ENCODE results near the gene TNK1.

TNK1 gene

DNA sequence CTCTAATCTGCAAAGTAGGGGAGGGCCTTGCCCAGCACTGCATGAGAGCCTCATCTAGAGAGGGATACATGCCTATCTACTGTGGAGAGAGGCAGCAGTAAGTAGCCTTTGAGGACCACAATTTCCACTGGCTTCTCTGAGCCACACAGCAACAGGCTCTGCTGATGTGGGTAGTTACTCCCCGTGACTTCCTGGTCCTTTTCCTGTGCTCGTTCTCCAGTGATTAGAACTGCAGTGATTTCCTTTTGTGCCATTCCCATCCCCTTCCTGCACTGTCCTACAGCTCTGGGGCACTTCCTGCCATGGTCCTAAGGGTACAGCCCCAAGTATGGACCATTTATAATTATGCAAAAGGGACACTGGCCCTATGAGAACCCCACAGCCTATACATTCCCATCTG, 10.4 kb downstream of the TNK1 start:
- H3K79me2 ChIP-seq (ENCODE audit: insufficient read depth, low read depth): no peaks in the 10 kb centered on the region
- no peak overlapping the region for H2AFZ ChIP-seq (ENCODE audit: low read depth)
- TF ChIP-seq, protein P1, sequence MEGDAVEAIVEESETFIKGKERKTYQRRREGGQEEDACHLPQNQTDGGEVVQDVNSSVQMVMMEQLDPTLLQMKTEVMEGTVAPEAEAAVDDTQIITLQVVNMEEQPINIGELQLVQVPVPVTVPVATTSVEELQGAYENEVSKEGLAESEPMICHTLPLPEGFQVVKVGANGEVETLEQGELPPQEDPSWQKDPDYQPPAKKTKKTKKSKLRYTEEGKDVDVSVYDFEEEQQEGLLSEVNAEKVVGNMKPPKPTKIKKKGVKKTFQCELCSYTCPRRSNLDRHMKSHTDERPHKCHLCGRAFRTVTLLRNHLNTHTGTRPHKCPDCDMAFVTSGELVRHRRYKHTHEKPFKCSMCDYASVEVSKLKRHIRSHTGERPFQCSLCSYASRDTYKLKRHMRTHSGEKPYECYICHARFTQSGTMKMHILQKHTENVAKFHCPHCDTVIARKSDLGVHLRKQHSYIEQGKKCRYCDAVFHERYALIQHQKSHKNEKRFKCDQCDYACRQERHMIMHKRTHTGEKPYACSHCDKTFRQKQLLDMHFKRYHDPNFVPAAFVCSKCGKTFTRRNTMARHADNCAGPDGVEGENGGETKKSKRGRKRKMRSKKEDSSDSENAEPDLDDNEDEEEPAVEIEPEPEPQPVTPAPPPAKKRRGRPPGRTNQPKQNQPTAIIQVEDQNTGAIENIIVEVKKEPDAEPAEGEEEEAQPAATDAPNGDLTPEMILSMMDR (conservative IDR thresholded peaks at IDR 0.05; ENCODE audit: low read depth, low read length): no peak
- no peaks in the 10 kb centered on the region for H3K27me3 ChIP-seq (ENCODE audit: insufficient read depth, low read depth)
- no peak overlapping the region for H3K27ac ChIP-seq
- no peaks in the 10 kb centered on the region for H3K4me1 ChIP-seq (ENCODE audit: low read depth, poor library complexity, severe bottlenecking)
- H4K20me1 ChIP-seq (ENCODE audit: insufficient read depth): no peaks in the 10 kb centered on the region
- H3K4me3 ChIP-seq (IDR thresholded peaks at IDR 0.05; ENCODE audit: insufficient read depth, low read depth, low read length): no peak overlapping the region
- H3K4me2 ChIP-seq: no peak overlapping the region
- H3K36me3 ChIP-seq (ENCODE audit: insufficient read depth): no peaks in the 10 kb centered on the region
- H3K9ac ChIP-seq: no peak overlapping the region

DNA sequence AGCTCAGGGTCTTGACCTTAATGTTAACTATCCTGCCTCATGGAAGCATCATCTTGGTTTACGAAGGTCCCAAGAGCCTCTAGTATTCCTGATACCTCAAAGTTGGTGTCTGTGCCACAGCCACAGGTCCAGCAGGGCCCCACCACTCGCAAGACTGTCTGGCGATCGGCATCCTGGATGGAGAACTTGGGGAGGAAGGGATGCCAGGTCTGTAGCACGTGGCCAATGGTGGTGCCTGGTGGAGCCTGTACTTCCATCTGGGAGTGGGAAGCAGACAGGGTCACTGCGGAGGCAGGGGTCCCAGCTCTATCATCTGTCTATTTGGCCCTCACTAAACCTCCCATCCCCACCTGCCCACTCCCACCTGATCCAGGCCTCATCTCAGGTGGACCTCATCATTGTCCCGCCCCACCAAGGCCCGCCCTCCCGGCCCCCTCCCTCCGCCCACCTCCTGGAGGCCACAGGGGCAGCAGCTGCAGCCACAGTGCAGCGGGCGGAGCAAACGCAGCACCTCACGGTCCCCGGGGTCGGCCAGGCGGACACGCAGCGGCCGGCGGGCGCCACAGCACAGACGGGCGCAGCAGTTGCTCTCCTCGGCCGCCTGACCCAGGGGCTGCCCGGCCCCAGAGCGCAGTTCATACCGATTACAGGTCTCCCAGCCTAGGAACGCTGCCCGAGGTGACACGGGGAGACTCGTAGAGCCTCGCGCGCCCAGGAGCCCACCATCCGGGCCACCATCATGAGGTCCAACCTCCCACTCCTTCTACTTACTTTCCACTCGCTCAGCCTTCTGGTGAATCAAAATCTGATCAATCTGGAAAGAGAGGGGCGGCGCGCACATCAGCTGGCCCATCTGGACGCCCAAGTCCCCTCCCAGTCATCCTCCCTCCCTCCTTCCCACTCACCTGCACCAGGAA, 12.1 kb downstream of the TNK1 start:
- H3K79me2 ChIP-seq (ENCODE audit: insufficient read depth, low read depth): no peaks in the 10 kb centered on the region
- H3K27ac ChIP-seq: no peak overlapping the region
- no peaks in the 10 kb centered on the region for H3K27me3 ChIP-seq (ENCODE audit: insufficient read depth, low read depth)
- no peak overlapping the region for H3K4me3 ChIP-seq (IDR thresholded peaks at IDR 0.05; ENCODE audit: insufficient read depth, low read depth, low read length)
- H3K36me3 ChIP-seq (ENCODE audit: insufficient read depth): no peaks in the 10 kb centered on the region
- H3K4me2 ChIP-seq: peak overlapping the region; percentile 39; the same call in 1 of the 2 replicates
- H2AFZ ChIP-seq (ENCODE audit: low read depth): no peak overlapping the region
- no peaks in the 10 kb centered on the region for H3K4me1 ChIP-seq (ENCODE audit: low read depth, poor library complexity, severe bottlenecking)
- no peaks in the 10 kb centered on the region for H4K20me1 ChIP-seq (ENCODE audit: insufficient read depth)
- TF ChIP-seq, protein P1 (conservative IDR thresholded peaks at IDR 0.05; ENCODE audit: low read depth, low read length): no peak
- no peak overlapping the region for H3K9ac ChIP-seq

DNA sequence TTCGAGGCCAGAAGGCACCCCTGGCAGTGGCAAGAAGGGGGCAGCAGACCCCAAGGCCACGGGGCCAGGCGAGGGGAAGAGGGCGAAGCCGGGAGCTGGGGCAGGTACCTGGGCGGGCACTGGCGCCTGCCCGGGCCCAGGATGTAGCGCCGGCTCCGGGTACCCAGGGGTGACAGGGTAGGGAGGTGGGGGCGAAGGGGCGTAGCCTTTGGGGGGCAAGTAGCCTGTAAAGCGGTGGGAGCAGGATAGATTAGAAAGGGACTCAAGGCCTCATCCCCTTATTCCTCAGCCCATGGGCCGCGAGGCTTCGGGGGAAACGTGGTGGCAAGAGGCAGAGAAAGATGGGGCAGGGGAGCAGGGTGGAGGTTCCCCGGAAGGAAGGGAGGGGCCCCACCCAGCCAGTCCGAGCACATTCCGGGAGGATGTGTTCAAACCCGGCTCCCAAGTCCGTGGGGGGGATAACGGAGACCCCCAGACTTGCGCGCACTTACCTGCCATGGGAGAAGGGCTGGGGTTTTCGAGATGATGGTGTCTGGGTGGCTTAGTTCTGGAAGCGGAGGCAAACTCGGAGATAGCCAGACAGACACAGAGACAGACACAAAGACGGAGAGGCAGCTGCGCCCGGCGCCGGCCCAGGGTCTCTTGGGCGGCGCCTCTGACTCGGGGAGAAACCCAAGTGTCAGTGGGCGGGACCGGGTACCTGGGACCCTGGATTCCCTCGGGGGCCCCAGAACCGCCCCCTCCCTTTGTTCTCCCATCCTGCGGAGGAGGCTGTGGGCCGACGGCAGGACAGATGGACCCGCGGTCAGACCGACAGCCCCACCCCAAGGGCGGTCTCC, 12.9 kb downstream of the TNK1 start:
- Histone ChIP-seq H3K4me3 (IDR thresholded peaks at IDR 0.05; ENCODE audit: insufficient read depth, low read depth, low read length) (no peak overlapping the region), H3K79me2 (ENCODE audit: insufficient read depth, low read depth) (no peaks in the 10 kb centered on the region), H3K27me3 (ENCODE audit: insufficient read depth, low read depth) (no peaks in the 10 kb centered on the region), H3K27ac (no peak overlapping the region), H2AFZ (ENCODE audit: low read depth) (peak overlapping the region; percentile 26; the same call in 1 of the 2 replicates), H3K4me2 (peak overlapping the region; percentile 39; the same call in 1 of the 2 replicates), H3K4me1 (ENCODE audit: low read depth, poor library complexity, severe bottlenecking) (no peaks in the 10 kb centered on the region), H3K9ac (peak overlapping the region; percentile 42; the same call in 1 of the 2 replicates), H3K36me3 (ENCODE audit: insufficient read depth) (no peaks in the 10 kb centered on the region), H4K20me1 (ENCODE audit: insufficient read depth) (no peaks in the 10 kb centered on the region)
- TF ChIP-seq, protein P1 (conservative IDR thresholded peaks at IDR 0.05; ENCODE audit: low read depth, low read length): no peak

DNA sequence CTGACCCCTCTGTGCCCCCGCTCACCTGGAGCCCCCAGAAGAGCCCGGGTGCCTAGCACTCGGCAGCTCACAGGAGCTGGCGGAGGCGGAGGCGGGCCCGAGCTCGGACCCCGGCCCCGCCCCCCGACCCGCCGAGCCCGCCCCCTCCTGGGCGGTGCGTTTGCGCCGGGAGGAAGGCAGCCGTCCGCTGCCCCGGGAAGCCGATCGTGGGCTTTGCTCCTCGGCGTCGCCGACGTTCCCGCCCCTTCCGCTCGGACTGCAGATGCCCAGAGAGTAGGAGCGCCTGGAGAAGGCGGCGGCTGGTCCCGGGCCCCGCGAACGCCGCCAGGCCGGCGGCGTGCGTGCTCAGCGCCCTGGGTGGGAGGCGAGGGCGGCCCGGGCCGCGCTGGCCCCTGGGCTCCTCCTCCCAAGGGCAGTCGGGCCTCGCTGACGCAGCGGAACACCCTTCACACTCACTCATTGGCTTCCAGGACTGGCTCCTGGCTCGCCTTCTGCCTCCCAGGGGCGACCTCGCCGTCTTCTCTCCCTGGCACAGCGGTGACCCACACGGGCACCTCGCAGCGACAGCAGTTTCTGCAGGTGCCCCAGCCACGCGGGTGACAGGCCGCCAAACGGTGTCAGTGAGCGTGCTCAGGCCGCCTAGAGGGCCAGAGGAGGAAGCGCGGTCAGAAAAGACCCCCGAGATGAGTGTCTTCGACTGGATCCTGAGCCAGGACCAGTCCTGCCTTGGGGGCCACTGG, 13.7 kb downstream of the TNK1 start, which contains the start of gene PLSCR3:
Gene PLSCR3, minus strand, starts transcription at position 74 of the 740 bp plus-strand sequence. CDS start 415 bp downstream, outside the sequence.
- Histone ChIP-seq H3K27ac (peak within 1 kb of the TSS; percentile 53), H3K4me1 (ENCODE audit: low read depth, poor library complexity, severe bottlenecking) (no peaks in the 10 kb centered on the region), H3K4me2 (peak within 1 kb of the TSS; percentile 39; the same call in 1 of the 2 replicates), H3K36me3 (ENCODE audit: insufficient read depth) (no peaks in the 10 kb centered on the region), H2AFZ (ENCODE audit: low read depth) (peak within 1 kb of the TSS; percentile 26; the same call in 1 of the 2 replicates), H3K79me2 (ENCODE audit: insufficient read depth, low read depth) (no peaks in the 10 kb centered on the region), H3K27me3 (ENCODE audit: insufficient read depth, low read depth) (no peaks in the 10 kb centered on the region), H3K4me3 (IDR thresholded peaks at IDR 0.05; ENCODE audit: insufficient read depth, low read depth, low read length) (no peak within 1 kb of the TSS), H3K9ac (peak within 1 kb of the TSS; percentile 42; the same call in 1 of the 2 replicates), H4K20me1 (ENCODE audit: insufficient read depth) (no peaks in the 10 kb centered on the region)
- TF ChIP-seq, protein P1 (conservative IDR thresholded peaks at IDR 0.05; ENCODE audit: low read depth, low read length): no peak

All from KMS-11 (cell line).